HepG2 (cell line): ENCODE data around the gene HMGCS2. TPM values are rescaled to one million over a fixed set of nuclear protein-coding genes. Genes with fewer than 3 reads are reported as not detected.

Source experiments
- CBX1 ChIP-seq: IDR thresholded peaks from one replicate; pipeline ENCODE4 v1.6.1; 2016; ENCODE audit warnings: antibody characterized with exemption, low read depth
- FOXC1 ChIP-seq: sonication (generic); formaldehyde crosslinking; IDR thresholded peaks from 2 replicates; pipeline ENCODE4 v1.8.0; 2022; ENCODE audit warnings: mild to moderate bottlenecking, missing genetic modification reagents, borderline replicate concordance
- PHF8 ChIP-seq: sonication (generic); formaldehyde crosslinking; IDR thresholded peaks from 2 replicates; pipeline ENCODE4 v1.5.0; 2020; ENCODE audit warnings: missing genetic modification reagents
- POLR2A ChIP-seq, 2 experiments: IDR thresholded peaks; 2 replicates each; pipeline ENCODE4 v1.6.1; 2011; ENCODE audit warnings: low read depth in 2 of 2, low read length in 2 of 2, mild to moderate bottlenecking in 1 of 2, moderate library complexity in 1 of 2; ENCODE audit not compliant: insufficient read depth in 1 of 2
- SKI ChIP-seq: fragments of 450-650 bp; IDR thresholded peaks from one replicate; pipeline ENCODE4 v1.6.1; 2018; ENCODE audit warnings: mild to moderate bottlenecking; ENCODE audit not compliant: partially characterized antibody
- TBX3 ChIP-seq: fragments of 450-650 bp; IDR thresholded peaks from 2 replicates; pipeline ENCODE4 v1.6.1; 2017; ENCODE audit warnings: antibody characterized with exemption, mild to moderate bottlenecking, inconsistent platforms, borderline replicate concordance
- YY1 ChIP-seq: IDR thresholded peaks from 2 replicates; pipeline ENCODE4 v1.6.1; 2011; ENCODE audit warnings: low read length, low read depth, moderate library complexity, mild to moderate bottlenecking; ENCODE audit not compliant: insufficient read depth, insufficient replicate concordance
- ZFYVE20 ChIP-seq: sonication (generic); formaldehyde crosslinking; IDR thresholded peaks from 2 replicates; pipeline ENCODE4 v1.8.0; 2023; ENCODE audit warnings: low read depth, mild to moderate bottlenecking, moderate library complexity, missing genetic modification reagents, borderline replicate concordance
- ZNF225 ChIP-seq: sonication (generic); formaldehyde crosslinking; IDR thresholded peaks from 2 replicates; pipeline ENCODE4 v1.4.0; 2020; ENCODE audit warnings: mild to moderate bottlenecking, missing genetic modification reagents
- ZNF780A ChIP-seq: sonication (generic); formaldehyde crosslinking; IDR thresholded peaks from 2 replicates; pipeline ENCODE4 v1.8.0; 2022; ENCODE audit warnings: mild to moderate bottlenecking, missing genetic modification reagents, moderate library complexity
- ZNF788 ChIP-seq: sonication (generic); formaldehyde crosslinking; IDR thresholded peaks from 2 replicates; pipeline ENCODE4 v1.5.0; 2020; ENCODE audit warnings: mild to moderate bottlenecking, missing genetic modification reagents, borderline replicate concordance
- polyA plus RNA-seq, 8 experiments: library from polyadenylated mRNA; depleted of rRNA in 3 of 8; stranded (reverse) in 7 of 8; unstranded in 1 of 8; fragments of >200 nt; fragmentation: Illumina TruSeq in 4 of 8; extraction: Trizol in 4 of 8; gene quantifications; 2 replicates each; pipeline versions ENCODE4 v1.2.1 to v1.2.3, GENCODE V29; 2011 to 2016; ENCODE audit warnings: low read depth in 4 of 8, missing spikeins in 1 of 8, mixed read lengths in 1 of 8; ENCODE audit not compliant: insufficient read depth in 1 of 8
- total RNA-seq, 5 experiments: library from RNA; depleted of rRNA; stranded (reverse); fragments of >200 nt; fragmentation: Illumina TruSeq; extraction: Trizol; gene quantifications; 2 replicates each; pipeline ENCODE4 v1.2.3, GENCODE V29; 2016; ENCODE audit warnings: low read depth in 1 of 5
- TF ChIP-seq, protein P1 (sequence below): sonication (generic); formaldehyde crosslinking; IDR thresholded peaks from 2 replicates; pipeline ENCODE4 v1.4.0; 2020; ENCODE audit warnings: mild to moderate bottlenecking, missing genetic modification reagents
- TF ChIP-seq, protein P2 (sequence below): IDR thresholded peaks from 2 replicates; pipeline ENCODE4 v1.6.1; 2016; ENCODE audit warnings: missing compliant biosample characterization, missing genetic modification reagents, borderline replicate concordance

Gene HMGCS2
- total and polyA plus RNA-seq, 2 of the 13 experiments (the other 11 are each of a cell fraction or from before 2014, with no cell fraction given), result 0.44 to 1.5 TPM

DNA sequence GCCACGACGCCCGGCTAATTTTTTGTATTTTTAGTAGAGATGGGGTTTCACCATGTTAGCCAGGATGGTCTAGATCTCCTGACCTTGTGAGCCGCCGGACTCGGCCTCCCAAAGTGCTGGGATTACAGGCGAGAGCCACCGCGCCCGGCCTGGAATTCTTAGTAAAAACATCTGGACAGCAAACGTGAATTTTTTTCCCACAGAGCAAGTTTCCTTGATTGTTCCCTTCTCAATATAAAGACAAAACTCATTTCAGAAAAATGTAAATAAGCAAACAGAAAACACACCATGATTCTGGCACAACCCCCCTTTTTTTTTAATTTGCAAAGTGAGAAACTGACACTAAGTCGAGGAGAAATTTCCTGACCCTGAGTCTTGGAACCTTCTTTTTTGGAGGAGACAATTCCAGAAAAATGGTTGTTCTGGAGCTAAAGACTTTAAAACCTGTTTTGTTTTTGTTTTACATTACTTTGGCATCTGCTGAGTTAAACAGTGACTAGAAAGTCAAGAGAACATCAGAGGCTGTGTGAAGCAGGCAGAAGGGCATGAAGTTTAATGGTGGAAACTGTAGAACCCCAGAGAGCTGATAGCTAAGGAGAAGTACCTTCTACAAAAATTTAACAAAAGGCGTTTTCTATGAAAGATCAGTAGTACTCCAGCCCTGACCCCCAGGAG lies 10.3 kb upstream of the HMGCS2 start (continued):
- TF ChIP-seq, protein P1, sequence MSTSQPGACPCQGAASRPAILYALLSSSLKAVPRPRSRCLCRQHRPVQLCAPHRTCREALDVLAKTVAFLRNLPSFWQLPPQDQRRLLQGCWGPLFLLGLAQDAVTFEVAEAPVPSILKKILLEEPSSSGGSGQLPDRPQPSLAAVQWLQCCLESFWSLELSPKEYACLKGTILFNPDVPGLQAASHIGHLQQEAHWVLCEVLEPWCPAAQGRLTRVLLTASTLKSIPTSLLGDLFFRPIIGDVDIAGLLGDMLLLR, result no peak
- TF ChIP-seq YY1 (peak; percentile 22), POLR2A (IDR thresholded peaks at IDR 0.05; ENCODE audit: insufficient read depth in 1 of 2, low read depth in 2 of 2, low read length in 2 of 2) (no peak), CBX1 (no peak), FOXC1 (CRISPR knock-in tag) (no peak), ZNF780A (CRISPR knock-in tag) (no peak), ZFYVE20 (CRISPR knock-in tag) (no peak), ZNF788 (CRISPR knock-in tag) (no peak), TBX3 (no peak), ZNF225 (no peak), PHF8 (no peak), SKI (no peak)
- TF ChIP-seq, protein P2, sequence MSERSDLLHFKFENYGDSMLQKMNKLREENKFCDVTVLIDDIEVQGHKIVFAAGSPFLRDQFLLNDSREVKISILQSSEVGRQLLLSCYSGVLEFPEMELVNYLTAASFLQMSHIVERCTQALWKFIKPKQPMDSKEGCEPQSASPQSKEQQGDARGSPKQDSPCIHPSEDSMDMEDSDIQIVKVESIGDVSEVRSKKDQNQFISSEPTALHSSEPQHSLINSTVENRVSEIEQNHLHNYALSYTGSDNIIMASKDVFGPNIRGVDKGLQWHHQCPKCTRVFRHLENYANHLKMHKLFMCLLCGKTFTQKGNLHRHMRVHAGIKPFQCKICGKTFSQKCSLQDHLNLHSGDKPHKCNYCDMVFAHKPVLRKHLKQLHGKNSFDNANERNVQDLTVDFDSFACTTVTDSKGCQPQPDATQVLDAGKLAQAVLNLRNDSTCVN (CRISPR knock-in tag), result peak; percentile 98
